LHCN-M2 (cell line): ENCODE measurements around the gene ZNF273. TPM values are rescaled to one million over a fixed set of nuclear protein-coding genes. Genes with fewer than 3 reads are reported as not detected.
A peak's percentile ranks its signal among the peaks of the same experiment; 100 is the strongest.

Source experiments
- DNase-seq: peaks from one replicate; pipeline ENCODE4 v3.0.0-alpha.2; 2012; ENCODE audit warnings: low read depth
- total RNA-seq: library from RNA; depleted of rRNA; stranded (reverse); fragments of >200 nt; gene quantifications from 2 replicates; pipeline ENCODE4 v1.2.3, GENCODE V29; 2014

The ZNF273 gene
- total RNA-seq, 1 experiment from 2014 or later, result 9.6 TPM

DNA sequence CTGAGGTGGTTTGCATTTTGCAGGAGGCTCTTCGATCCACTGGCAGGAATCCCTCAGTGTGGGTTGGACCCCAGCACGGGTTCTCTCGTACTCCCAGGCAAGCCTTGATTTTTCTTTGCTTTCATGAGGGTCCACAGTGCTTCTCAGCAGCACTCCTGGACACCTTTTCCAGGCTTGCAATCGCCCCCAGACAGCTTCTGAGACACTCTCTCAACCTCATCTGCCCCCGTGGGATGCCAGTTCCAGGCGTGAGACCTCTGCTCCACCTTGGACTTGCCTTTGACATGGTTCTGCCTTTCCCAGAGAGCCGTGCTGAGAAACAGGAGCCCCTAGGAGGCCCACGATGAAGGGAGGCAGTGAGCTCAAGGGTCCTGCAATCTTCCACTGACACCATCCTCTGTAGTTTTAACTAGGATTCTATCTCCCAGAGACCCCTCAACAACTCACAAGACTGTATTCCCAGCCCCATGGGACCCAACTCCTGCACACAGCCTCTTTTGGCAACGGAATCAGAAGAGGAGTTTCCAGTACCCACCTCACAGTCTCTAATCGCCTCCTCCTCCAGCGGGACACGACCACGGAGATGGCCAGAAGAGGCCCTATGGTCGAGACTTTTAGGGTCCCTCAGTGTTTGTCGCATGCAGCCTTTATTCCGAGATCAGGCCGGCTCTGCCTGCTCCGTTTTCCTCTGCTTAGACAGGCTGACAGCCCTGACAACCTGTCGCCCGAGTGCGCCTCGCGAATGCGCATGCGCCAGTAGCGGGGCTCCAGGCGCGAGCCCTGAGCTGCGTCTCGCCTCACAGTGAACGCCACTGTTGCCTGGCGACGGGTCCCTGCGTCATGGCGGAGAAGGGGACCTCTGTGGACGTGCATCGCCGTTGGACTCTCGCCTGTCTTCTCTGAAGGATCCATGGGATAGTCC, 26.0 kb upstream of the ZNF273 start:
- no peak for DNase-seq

DNA sequence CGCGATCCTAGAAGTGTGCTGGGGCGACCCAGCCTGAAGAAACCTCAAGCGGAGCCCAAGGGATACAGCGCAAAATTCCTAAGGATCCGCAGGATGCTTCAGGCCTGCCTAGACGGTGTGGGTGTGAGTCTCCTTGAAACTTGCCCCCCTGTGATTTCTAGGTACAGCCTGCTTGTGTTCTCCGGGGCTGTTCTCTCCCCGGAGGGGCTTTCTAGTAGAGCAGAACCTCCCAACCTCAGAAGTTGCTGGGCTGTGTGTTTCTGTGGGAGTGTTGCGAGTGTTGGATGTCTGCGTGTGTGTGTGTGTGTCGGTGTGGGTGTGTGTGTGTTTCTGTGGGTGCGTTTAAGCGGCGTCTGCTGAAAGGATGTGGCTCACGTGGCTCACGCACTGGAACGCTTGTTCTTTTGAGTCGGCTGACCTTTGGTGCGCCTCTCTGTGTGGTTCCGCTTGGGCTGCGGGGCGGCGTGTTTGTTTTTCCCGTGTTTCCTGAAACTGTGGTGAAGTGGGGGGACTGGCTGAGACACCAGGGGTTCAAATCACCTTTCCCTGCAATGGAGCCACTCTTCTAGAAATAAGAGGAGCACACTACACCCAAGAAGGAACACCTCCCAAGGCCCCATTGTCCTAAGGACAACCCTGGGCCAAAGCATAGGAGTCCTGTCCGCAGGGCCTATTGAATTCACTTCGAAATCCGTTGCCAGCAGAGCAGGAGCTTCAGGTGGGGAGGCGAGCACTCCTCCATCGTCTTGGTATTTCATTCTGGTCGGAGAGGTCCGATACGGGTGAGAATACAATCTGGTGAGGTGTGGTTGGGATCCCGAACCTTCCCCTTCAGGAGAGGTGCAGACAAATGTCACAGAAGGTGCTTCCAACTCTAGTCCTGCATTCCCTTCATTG, 25.1 kb upstream of the ZNF273 start:
- DNase-seq, result no peak

DNA sequence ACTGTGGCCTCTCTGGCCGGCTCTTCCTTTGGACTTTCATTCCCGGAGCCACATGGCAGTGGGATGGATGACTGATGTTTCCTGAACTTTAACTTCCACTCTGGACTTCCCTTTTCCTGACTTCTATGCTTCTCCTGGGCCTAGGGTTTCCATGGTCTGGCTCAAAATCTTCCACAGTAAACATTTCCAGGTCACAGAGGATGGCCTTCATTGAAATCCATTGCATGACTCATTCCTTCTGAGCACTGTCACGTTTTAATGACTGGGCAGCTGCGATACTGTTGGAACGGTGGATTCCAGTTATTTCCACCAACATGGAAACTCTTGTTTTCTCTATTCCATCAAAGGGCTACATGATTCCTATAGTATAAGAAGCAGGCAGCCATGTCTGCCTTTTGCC, 24.4 kb upstream of the ZNF273 start:
- peak; percentile 43 for DNase-seq

DNA sequence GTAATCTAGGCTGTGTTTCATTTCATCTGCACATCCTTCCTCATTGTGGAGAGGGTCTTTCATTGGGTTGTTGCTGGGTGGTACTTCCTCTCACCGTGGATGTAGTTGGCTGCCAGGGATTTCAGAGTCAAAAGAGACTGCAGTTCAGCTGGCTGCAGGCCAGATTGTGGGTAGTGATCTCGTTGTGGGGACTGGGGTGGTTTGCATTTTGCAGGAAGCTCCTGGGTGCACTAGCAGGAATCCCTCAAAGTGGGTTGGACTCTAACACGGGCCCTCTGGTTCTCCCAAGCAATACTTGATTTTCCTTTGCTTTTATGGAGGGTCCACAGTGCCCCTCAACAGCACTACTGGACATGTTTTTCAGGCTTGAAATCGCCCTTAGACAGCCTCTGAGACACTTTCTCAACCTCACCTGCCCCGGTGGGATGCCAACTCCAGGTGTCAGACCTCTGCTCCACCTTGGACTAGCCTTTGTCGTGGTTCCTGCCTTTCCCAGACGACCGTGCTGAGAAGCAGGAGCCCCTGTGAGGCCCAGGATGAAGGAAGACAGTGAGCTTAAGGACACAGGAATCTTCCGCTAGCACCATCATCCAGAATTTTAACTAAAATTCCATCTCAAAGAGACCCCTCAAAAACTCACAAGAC, 23.9 kb upstream of the ZNF273 start:
- DNase-seq, result no peak

DNA sequence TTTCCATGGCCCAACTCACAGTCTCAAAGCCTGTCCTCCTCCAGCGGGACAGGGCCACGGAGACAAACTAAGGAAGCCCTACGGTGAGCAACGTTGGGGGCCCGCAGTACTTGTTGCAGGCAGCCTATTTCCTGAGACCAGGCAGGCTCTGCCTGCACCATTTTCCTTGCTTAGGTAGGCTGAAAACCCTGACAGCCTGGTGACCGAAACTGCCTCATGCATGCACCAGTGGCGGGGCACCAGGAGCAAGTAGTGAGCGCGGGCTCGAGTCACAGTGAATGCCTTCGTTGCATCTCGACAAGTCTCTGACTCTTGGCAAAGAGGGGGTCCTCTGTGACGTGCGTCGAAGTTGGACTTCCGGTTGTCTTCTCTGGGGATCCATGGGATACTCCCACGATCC, 23.3 kb upstream of the ZNF273 start:
- no peak for DNase-seq

DNA sequence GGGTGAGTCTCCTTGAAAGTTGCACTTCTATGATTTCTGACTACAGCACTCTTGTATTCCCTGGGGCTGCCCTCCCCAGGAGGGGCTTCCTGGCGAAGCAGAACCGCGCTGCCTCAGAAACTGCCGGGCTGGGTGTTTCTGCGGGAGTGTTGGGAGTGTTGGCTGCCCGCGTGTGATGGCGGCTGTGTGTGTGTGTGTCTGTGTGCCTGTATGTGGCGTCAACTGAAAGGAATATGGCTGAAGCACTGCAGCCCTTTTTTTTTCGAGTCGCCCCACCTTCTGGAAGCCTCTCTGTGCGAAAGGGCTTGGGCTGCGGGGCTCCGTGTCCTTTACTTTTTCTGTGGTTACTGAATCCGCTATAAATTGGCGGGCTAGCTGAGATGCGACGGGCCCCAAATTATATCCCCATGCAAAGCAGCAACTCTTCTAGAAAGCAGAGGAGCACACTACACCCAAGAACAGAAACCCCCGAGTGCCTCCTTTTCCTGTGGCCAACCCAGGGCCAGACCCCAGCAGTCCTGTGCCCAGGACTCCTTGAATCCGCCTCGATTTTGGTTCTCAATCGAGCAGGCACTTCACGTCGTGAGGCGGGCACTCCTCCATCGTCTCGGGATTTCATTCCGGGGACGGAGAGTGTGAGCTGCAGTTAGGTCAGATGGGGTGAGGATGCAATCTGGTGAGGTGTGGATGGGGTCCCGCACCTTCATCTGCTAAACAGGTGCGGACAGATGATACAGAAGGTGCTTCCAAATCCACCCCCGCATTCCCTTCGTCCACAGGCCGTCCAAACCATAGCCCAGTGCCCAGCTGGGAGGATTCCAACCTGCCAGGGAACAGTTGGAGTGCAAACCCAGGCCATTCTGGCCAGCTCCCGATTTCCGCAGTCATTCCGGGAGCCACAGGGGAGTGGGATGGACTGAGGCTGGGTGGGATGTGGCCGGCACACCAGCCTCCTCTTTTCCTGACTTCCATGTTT, 22.5 kb upstream of the ZNF273 start:
- DNase-seq, result no peak

DNA sequence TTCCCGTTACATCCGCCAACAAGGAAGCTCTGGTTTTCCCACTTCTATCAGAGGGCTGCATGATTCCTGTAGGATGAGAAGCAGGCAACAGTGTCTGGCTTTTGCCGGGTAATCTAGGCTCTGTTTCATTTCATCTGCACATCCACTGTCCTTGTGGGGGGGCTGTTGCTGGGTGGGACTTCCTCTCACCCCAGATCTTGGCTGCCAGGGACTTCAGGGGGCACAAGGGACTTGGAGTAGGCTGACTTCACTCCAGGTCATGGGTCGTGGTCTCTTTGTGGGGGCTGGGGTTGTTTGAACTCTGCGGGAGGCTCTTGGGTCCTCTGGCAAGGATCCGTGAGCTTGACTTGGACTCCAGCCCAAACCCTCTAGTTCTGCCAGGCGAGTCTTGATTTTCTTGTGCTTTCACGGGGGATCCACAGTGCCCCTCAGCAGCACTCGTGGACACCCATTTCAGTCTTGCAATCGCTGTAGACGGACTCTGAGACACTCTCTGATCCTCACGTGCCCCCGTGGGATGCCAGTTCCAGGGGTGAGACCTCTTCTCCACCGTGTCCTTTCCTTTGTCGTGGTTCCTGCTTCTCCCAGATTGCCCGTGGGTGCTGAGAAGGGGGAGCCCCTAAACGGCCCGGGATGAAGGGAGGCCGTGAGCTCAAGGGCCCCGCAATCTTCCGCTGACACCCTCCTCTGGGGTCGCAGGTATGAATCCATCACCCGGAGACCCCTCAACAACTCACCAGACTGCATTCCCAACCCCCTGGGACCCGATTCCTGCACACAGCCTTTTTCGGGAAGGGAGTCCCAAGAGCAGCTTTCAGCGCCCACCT, 21.4 kb upstream of the ZNF273 start:
- DNase-seq, result no peak

DNA sequence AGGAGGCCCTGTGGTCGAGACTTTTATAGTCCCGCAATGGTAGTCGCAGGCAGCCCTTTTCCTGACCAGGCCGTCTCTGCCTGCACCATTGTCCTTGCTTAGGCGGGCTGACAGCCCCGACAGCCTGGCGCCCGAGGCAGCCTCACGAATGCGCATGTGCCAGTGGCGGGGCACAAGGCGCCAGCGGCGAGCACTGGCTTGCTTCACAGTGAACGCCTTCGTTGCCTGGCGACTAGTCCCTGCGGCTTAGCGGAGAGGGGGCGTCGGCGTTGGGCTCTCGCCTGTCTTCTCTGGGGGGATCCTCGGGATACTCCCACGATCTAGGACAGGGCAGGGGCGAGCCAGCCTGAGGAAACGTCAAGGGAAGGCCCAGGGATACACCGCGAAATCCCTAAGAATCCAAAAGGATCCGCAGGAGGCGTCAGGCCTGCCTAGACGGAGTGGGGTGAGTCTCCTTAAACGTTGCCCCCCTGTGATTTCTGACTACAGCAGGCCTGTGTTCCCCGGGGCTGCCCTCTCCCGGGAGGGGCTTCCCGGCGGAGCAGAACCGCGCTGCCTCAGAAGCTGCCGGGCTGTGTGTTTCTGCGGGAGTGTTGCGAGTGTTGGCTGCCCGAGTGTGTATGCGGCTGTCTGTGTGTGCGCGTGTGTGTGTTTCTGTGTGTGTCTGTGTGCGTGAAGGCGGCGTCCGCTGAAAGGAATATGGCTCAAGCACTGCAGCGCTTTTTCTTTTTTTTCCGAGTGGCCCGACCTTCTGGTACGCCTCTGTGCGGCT, 20.5 kb upstream of the ZNF273 start:
- DNase-seq, result no peak

DNA sequence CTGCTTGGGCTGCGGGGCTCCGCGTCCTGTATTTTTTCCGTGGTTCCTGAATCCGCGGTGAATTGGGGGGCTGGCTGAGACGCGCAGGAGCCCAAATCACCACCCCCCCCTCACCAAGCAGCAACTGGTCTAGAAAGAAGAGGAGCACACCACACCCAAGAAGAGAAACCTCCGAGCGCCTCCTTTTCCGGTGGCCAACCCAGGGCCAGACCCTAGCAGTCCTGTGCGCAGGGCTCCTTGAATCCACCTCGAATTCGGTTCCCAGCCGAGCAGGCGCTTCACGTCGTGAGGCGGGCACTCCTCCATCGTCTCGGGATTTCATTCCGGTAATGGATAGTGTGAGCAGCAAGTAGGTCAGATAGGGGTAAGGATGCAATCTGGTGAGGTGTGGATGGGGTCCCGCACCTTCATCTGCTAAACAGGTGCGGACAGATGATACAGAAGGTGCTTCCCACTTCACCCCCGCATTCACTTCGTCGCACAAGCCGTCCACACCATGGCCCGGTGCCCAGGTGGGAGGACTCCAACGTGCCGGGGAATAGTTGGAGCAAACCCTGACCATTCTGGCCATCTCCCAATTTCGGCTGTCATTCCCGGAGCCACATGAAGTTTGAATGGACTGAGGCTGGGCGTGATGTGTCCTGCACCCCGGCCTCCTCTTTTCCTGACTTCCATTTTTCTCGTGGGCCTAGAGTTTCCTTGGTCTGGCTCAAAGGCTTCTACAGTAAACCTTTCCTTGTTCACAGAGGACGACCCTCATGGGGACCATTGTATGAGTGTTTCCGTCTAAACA, 19.8 kb upstream of the ZNF273 start:
- DNase-seq, result no peak

DNA sequence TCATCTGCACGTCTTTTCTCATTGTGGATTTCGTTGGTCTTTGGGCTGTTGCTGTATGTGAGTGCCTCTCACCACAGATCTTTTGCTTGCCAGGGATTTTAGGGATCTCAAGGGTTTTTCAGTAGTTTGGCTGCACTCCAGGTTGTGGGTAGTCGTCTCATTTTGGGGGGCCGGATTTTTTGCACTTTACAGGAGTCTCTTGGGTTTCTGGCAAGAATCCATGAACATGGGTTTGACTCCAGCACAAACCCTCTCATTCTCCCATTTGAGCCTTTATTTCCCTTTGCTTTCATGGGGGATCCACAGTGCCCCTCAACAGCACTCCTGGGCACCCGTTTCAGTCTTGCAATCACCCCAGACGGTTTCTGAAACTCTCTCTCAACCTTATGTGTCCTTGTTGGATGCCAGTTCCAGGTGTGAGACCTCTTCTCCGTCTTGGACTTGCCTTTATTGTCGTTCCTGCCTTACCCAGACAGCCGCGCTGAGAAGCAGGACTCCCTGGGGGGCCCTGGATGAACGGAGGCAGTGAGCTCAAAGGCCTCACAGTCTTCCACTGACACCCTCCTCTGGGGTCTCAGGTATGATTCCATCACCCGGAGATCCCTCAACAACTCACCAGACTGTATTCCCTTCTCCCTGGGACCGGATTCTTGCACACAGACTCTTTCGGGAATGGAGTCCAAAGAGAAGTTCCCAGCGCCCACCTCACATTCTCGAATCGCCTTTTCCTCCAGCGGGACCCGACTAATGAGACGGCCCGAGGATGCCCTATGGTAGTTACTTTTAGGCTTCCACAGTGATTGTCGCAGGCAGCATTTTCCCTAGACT, 18.8 kb upstream of the ZNF273 start:
- DNase-seq, result no peak

DNA sequence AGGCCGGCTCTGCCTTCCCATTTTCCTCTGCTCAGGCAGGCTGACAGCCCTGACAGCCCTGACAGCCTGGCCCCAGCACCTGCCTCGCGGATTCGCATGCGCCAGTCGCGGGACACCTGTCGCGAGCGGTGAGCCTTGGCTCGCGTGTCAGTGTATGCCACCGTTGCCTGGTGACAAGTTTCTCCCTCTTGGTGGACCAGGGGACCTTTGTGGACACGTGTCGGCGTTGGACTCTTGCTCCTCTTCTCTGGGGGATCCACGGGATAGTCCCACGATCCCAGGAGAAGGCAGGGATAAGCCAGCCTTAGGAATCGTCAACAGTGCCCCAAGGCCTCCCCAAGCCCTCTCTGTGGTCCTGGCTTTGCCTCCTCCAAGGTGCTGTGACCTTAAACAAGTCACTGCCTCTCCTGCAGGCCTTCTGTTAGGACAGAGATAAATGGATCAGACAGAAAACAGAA, 18.1 kb upstream of the ZNF273 start:
- no peak for DNase-seq

DNA sequence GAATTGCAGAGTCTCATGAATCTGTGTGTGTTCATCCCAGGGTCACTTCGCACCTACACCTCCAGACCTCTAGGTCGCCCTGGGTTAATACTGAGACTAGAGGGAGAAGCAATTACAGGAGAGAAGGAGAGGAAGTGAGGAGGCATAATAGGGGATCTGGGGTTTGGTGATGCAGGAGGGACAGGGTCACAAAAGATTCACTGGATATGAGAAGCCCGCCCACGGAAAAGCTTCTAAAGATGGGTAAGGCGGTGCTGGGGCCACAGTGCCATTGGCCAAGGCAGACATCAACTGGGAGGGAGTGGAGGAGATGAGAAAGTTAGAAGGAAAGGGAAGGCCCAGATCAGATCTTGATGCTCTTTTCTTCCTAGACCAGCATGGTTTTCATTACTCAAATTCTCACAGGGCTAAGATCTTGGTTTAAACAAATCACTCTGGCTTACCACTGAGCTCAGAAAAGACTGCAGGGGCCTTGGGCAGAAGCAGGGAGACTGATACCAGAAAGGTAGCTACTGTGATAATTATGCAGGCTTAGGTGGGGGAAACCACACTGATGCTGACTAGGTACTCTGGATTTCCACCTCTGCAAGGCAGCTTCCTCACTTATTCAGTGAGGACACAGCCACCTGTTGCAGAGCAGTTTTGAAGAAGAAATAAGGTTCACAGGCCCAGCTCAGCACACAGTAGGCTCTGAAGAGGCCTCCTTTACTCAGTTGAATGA, 17.4 kb upstream of the ZNF273 start:
- DNase-seq, result no peak

DNA sequence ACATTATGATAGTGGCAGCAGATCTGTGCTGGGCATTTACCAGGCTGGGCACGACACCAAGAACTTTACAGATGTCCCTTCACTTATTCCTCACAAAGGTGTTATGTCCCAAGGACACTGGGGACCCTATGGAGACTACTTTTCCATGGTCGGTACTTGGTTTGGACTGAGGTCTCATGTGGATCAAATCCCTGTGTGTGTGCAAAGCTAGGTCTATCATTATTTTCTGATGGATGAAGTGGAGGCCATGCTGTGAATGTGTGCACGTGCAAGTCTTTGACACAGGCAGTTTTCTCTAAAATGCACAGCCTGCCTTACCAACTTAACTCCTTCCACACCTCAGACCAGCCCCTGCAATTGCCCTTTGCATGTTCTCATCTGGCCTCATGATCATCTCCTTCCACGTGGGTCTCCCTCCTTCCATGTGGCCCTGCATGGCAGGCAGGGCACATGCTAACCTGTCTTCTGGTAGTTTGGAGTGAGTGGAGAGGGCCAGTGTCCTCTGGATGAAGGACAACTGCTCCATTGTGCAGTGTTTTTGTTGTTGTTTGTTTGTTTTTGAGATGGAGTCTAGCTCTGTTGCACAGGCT, 16.0 kb upstream of the ZNF273 start:
- no peak for DNase-seq

DNA sequence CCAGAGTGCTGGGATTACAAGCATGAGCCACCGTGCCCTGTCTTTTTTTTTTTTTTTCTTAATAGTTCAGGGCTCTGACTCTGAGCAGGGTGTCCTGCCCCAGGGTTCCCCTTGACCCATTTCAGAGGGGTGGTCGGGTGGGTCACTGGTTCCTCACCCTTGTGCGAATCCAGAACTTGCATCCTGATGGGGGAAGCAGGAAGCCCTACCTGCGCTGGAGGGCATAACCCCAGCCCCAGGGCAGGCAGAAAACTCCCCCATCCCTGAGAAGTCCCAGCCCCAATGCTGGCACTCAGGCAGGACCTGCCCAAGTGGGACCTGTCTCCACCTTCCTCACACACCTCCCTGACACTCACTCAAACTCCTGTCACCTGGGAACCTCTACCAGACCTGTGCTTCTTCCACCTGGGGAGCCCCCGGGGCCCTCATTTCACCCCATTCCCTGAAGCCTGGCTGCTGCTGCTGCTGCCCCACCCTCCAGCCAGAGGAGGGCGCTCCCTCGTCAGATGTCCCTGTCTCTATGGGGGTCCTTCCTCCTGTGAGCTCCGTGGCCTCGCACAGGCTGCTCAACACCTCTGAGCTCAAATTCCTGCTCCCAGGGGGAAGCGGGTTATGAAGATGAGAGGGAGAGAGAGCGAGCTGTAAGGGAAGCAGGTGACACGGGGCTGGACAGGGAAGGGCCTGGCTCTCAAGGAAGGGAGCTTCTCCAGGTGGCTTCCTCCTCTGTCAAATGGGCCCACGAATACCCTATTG, 15.1 kb upstream of the ZNF273 start:
- DNase-seq, result no peak

DNA sequence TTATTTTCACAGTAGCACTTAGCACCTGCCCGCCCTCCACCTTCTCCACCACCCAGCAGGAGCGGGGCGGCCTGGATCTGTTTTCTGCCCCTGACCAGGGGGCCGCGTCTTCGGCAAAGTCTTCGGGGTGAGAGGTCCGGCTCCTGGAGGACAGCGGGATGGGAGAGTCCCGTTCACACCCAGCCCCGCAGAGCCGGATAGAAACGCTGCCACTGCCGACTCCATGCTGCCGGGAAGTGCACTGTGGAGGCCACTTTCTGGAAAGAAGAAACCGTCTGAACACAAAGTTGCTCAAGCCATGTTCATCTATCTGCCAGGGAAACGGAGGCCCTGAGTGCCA, 14.5 kb upstream of the ZNF273 start:
- no peak for DNase-seq
